GM12875 (cell line): ENCODE measurements around the gene SPIRE1.

Source experiments
- H3K4me3 ChIP-seq: one replicate; pipeline ENCODE4 v1.5.1; 2011; ENCODE audit warnings: low read depth, low read length, control low read depth
- TF ChIP-seq, protein P1 (sequence below): IDR thresholded peaks from 2 replicates; pipeline ENCODE4 v1.5.1; 2011; ENCODE audit warnings: low read depth, mild to moderate bottlenecking, control low read depth, inconsistent platforms, low read length, moderate library complexity, borderline replicate concordance; ENCODE audit not compliant: insufficient read depth

SPIRE1 gene

DNA sequence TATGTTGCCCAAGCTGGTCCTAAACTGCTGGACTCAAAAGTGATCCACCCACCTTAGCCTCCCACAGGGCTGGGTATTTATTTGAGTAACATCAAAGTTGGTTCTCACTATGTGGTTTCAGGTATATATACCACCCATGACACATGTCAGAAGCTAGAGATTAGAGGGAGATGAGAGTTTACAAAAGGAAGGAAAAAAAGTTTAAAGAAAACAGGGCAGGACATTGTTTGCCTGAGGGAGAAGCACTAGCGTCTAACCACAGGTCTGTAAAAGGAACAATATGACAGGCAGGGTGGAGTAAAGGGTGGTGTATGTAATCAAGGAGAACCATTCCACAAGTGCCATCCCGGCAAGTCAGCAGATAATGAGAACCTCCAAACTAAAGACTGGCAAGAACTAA lies 36.1 kb upstream of the SPIRE1 start:
- TF ChIP-seq, protein P1, sequence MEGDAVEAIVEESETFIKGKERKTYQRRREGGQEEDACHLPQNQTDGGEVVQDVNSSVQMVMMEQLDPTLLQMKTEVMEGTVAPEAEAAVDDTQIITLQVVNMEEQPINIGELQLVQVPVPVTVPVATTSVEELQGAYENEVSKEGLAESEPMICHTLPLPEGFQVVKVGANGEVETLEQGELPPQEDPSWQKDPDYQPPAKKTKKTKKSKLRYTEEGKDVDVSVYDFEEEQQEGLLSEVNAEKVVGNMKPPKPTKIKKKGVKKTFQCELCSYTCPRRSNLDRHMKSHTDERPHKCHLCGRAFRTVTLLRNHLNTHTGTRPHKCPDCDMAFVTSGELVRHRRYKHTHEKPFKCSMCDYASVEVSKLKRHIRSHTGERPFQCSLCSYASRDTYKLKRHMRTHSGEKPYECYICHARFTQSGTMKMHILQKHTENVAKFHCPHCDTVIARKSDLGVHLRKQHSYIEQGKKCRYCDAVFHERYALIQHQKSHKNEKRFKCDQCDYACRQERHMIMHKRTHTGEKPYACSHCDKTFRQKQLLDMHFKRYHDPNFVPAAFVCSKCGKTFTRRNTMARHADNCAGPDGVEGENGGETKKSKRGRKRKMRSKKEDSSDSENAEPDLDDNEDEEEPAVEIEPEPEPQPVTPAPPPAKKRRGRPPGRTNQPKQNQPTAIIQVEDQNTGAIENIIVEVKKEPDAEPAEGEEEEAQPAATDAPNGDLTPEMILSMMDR: no peak
- H3K4me3 ChIP-seq: no peak overlapping the region

GRCh38 chr18:12692206-12692605 lies 34.3 kb upstream of the SPIRE1 start:
- TF ChIP-seq, protein P1: no peak
- no peak overlapping the region for H3K4me3 ChIP-seq

- TF ChIP-seq, protein P1: no peak
- H3K4me3 ChIP-seq: no peak overlapping the region
Observed at GRCh38 chr18:12689256-12689850, 31.4 kb upstream of the SPIRE1 start.

GRCh38 chr18:12686100-12686499 lies 28.2 kb upstream of the SPIRE1 start:
- TF ChIP-seq, protein P1: no peak
- no peak overlapping the region for H3K4me3 ChIP-seq

DNA sequence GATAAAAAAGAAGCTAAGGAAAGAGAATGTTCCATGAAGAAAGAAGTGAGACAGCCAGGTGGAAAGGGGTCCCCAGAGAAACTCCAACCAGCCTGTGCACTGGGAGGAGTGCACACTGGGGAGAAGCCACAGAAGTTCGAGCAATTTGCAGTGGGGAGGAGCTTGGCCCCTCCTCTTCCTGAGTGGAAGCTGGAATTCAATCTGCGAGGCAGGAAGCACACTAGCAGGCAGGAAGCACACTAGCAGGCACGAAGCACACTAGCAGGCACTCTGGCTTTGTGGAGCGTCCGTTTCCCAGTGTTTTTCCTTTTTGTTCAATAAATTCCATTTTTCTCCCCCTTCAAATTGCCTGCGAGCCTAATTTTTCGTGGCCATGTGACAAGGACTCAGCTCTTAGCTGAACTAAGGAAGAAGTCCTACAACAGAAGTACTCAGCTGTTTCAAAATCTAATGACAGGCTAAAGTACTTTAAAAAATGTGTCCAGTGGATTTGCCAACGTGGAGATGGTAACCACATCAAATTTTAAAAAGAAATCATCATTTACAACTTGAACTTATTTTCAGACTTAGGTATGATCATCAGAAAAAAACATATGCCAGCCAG lies 21.4 kb upstream of the SPIRE1 start:
- no peak overlapping the region for H3K4me3 ChIP-seq
- TF ChIP-seq, protein P1: no peak

DNA sequence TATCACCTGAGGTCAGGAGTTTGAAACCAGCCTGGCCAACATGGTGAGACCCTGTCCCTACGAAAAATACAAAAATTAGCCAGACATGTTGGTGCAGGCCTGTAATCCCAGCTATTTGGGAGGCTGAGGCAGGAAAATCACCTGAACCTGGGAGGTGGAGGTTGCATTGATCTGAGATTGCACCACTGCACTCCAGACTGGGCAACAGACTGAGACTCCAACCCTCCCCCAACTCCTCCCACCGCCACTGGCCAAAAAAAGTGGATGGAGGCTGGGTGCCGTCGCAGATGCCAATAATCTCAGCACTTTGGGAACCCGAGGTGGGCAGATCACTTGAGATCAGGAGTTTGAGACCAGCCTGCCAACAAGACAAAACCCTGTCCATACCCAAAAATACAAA lies 10.1 kb upstream of the SPIRE1 start:
- no peak overlapping the region for H3K4me3 ChIP-seq
- TF ChIP-seq, protein P1: no peak

GRCh38 chr18:12659904-12660605 lies 2.1 kb upstream of the SPIRE1 start:
- no peak overlapping the region for H3K4me3 ChIP-seq
- TF ChIP-seq, protein P1: peak; percentile 69
